Upper lobe of left lung (tissue), 6 donors: ENCODE results near the gene AAMP. TPM values are rescaled to one million over a fixed set of nuclear protein-coding genes. Genes with fewer than 3 reads are reported as not detected.

Experiments
- ATAC-seq, 2 donors: fragments of 200-7000 bp; cut with Tn5 transposase; one replicate each; pipeline ENCODE4 v1.9.1; 2022; ENCODE audit warnings: mild to moderate bottlenecking in 2 of 2, moderate library complexity in 2 of 2; ENCODE audit not compliant: low FRiP score in 2 of 2
- DNase-seq, 2 donors: peaks; one replicate each; pipeline ENCODE4 v3.0.0-alpha.2; 2019 to 2020
- H3K27ac ChIP-seq, 4 donors: fragments of 200-600 bp; sonication (generic); one replicate each; pipeline ENCODE4 v1.5.1; 2016 to 2019
- H3K27me3 ChIP-seq, 4 donors: fragments of 200-600 bp; sonication (generic); one replicate each; pipeline ENCODE4 v1.5.1; 2017 to 2019
- H3K36me3 ChIP-seq, 4 donors: fragments of 200-600 bp; sonication (generic); one replicate each; pipeline ENCODE4 v1.5.1; 2016 to 2019
- H3K4me1 ChIP-seq, 4 donors: fragments of 200-600 bp; sonication (generic); one replicate each; pipeline ENCODE4 v1.5.1; 2018 to 2019
- H3K4me3 ChIP-seq, 4 donors: fragments of 200-600 bp; sonication (generic); one replicate each; pipeline ENCODE4 v1.5.1; 2017 to 2019; ENCODE audit warnings: mild to moderate bottlenecking in 2 of 4, moderate library complexity in 1 of 4
- H3K9me3 ChIP-seq, 4 donors: fragments of 200-600 bp; sonication (generic); one replicate each; pipeline ENCODE4 v1.5.1; 2018 to 2019
- EP300 ChIP-seq, 4 donors: sonication (generic); formaldehyde crosslinking; IDR thresholded peaks; one replicate each; pipeline ENCODE4 v1.5.1; 2017; ENCODE audit warnings: antibody characterized with exemption in 4 of 4, control low read depth in 2 of 4
- POLR2A ChIP-seq, 4 donors: fragments of 450-650 bp; IDR thresholded peaks; one replicate each; pipeline ENCODE4 v1.5.1; 2016 to 2017; ENCODE audit warnings: antibody characterized with exemption in 4 of 4, mild to moderate bottlenecking in 2 of 4
- POLR2AphosphoS5 ChIP-seq, 2 donors: sonication (generic); formaldehyde crosslinking; IDR thresholded peaks; one replicate each; pipeline ENCODE4 v1.5.1; 2017; ENCODE audit warnings: antibody characterized with exemption in 2 of 2
- WGBS, 2 donors: methylation state at CpG; one replicate each; pipeline ENCODE4 v1.1.5; 2017 to 2018; 5-methylcytosine and 5-hydroxymethylcytosine counted together
- total RNA-seq, 6 donors: library from RNA; depleted of rRNA in 4 of 6; stranded (reverse); fragments of >200 nt in 4 of 6; gene quantifications; one replicate each; pipeline versions ENCODE4 v1.1.0 to v1.2.1, GENCODE V29; 2016 to 2021
- TF ChIP-seq, protein P1 (sequence below), 6 experiments: fragments of 450-650 bp in 4 of 6; fragments of 200-600 bp in 2 of 6; sonication (generic) in 2 of 6; IDR thresholded peaks; one replicate each; pipeline ENCODE4 v1.5.1; 2016 to 2019; ENCODE audit warnings: antibody characterized with exemption in 6 of 6
- donor health status: DM: no; HTN: no; CAD: no; lungs with moderate emphysema.
- donor health status: DM: no; HTN: yes; CAD: no; lungs with severe emphysema.

The AAMP gene
- total RNA-seq, 6 donors from 2014 or later, result 67.1 to 168 (median 118) TPM

- Histone ChIP-seq H3K4me1 (peaks cover 37 to 47% (median 42%) of the 10 kb centered on the region in 4 donors), H3K27me3 (no peaks in the 10 kb centered on the region), H3K27ac (peak within 1 kb of the TSS; percentile 95 to 100 (median 98)), H3K36me3 (peaks cover 0 to 1% (median 0%) of the 10 kb centered on the region in 4 donors), H3K4me3 (peak within 1 kb of the TSS; percentile 61 to 95 (median 84)), H3K9me3 (no peaks in the 10 kb centered on the region)
- DNase-seq, result peak; percentile 95 to 100
- 0 to 1% methylated on average over 12 to 51 of the region's 60 CpGs for WGBS, 2 donors
- TF ChIP-seq POLR2AphosphoS5 (IDR thresholded peaks at IDR 0.05) (peak; percentile 95 to 97), POLR2A (IDR thresholded peaks at IDR 0.05) (peak in 3 of 4 donors; percentile 66 to 95 (median 93)), EP300 (IDR thresholded peaks at IDR 0.05) (peak in 2 of 4 donors; percentile 42 to 87)
- TF ChIP-seq, protein P1, sequence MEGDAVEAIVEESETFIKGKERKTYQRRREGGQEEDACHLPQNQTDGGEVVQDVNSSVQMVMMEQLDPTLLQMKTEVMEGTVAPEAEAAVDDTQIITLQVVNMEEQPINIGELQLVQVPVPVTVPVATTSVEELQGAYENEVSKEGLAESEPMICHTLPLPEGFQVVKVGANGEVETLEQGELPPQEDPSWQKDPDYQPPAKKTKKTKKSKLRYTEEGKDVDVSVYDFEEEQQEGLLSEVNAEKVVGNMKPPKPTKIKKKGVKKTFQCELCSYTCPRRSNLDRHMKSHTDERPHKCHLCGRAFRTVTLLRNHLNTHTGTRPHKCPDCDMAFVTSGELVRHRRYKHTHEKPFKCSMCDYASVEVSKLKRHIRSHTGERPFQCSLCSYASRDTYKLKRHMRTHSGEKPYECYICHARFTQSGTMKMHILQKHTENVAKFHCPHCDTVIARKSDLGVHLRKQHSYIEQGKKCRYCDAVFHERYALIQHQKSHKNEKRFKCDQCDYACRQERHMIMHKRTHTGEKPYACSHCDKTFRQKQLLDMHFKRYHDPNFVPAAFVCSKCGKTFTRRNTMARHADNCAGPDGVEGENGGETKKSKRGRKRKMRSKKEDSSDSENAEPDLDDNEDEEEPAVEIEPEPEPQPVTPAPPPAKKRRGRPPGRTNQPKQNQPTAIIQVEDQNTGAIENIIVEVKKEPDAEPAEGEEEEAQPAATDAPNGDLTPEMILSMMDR (IDR thresholded peaks at IDR 0.05), result peak in 4 of 6 experiments; percentile 49 to 89 (median 66)
- peak; percentile 95 to 98 for ATAC-seq
Measured at GRCh38 chr2:218216674-218217359, 53.1 kb downstream of the AAMP start, which contains the start of gene ARPC2. ARPC2 (plus strand) TSS chr2:218217189; CDS start chr2:218217471, 282 bp downstream.

- WGBS, 2 donors, result 46 to 60% methylated on average over 9 of the region's 9 CpGs
- Histone ChIP-seq H3K4me1 (peaks cover 32 to 41% (median 37%) of the 10 kb centered on the region in 4 donors), H3K27ac (peak overlapping the region; percentile 95 to 100 (median 98)), H3K4me3 (peak overlapping the region; percentile 61 to 95 (median 74)), H3K27me3 (no peaks in the 10 kb centered on the region), H3K36me3 (no peaks in the 10 kb centered on the region), H3K9me3 (no peaks in the 10 kb centered on the region)
- TF ChIP-seq, protein P1 (IDR thresholded peaks at IDR 0.05), result no peak
- TF ChIP-seq POLR2AphosphoS5 (IDR thresholded peaks at IDR 0.05) (no peak), EP300 (IDR thresholded peaks at IDR 0.05) (no peak), POLR2A (IDR thresholded peaks at IDR 0.05) (no peak)
- ATAC-seq (peak in 1 of 2 donors; percentile 4), DNase-seq (peak in 1 of 2 donors; percentile 61)
Measured at GRCh38 chr2:218216336-218216673, 53.6 kb downstream of the AAMP start.

Other genes starting within 250 kb of the AAMP start
- gene RUFY4, start 200.9 kb downstream of the AAMP start, total RNA-seq, result under 1 TPM in 4 of 6 donors, not detected in 2; 0.15 to 0.51 (median 0.21) TPM
- 10 to 100 TPM in 2 of 6 donors, 1 to 10 TPM in 3, under 1 TPM in 1; 0.79 to 25.8 (median 7.2) TPM for gene CXCR2, start 144.1 kb downstream of the AAMP start, total RNA-seq
- gene CXCR1, start 103.2 kb downstream of the AAMP start, total RNA-seq, result 10 to 100 TPM in 2 of 6 donors, 1 to 10 TPM in 4; 1.3 to 17.2 (median 6.4) TPM
- gene ARPC2, start 52.9 kb downstream of the AAMP start, total RNA-seq, result 100 to 1,000 TPM; 233 to 440 (median 357) TPM
- 1 to 10 TPM in 5 of 6 donors, under 1 TPM in 1; 0.33 to 6.4 (median 4.1) TPM for gene GPBAR1, start 9.1 kb downstream of the AAMP start, total RNA-seq
- gene PNKD, start 382 bp upstream of the AAMP start, total RNA-seq, result 100 to 1,000 TPM in 2 of 6 donors, 10 to 100 TPM in 4; 69.8 to 153 (median 87.2) TPM
- gene TMBIM1, start 22.4 kb upstream of the AAMP start, total RNA-seq, result 100 to 1,000 TPM; 112 to 359 (median 236) TPM
- gene CATIP, start 86.7 kb upstream of the AAMP start, total RNA-seq, result 1 to 10 TPM in 5 of 6 donors, under 1 TPM in 1; 0.77 to 8.5 (median 4.3) TPM
- gene SLC11A1, start 112.1 kb upstream of the AAMP start, total RNA-seq, result 1,000 to 10,000 TPM in 2 of 6 donors, 100 to 1,000 TPM in 4; 145 to 3,249 (median 371) TPM
- gene CTDSP1, start 129.7 kb upstream of the AAMP start, total RNA-seq, result 100 to 1,000 TPM in 5 of 6 donors, 10 to 100 TPM in 1; 96.6 to 239 (median 189) TPM
- under 1 TPM in 3 of 6 donors, not detected in 3; 0.29 to 0.76 (median 0.40) TPM for gene VIL1, start 149.0 kb upstream of the AAMP start, total RNA-seq